ENCODE results near the gene HARS1.
"Not testable (repeated sequence)": the region's sequence is repeated elsewhere in the genome, so short reads cannot be mapped to it uniquely, and the experiment has no call there.

The HARS1 gene

GRCh38 chr5:140690941-140691924, at the start of gene HARS1, which contains the start of gene HARS2:
HARS1 (minus strand) TSS chr5:140691370; CDS start chr5:140691304, 66 bp downstream.
HARS2 (plus strand) TSS chr5:140691455; CDS start chr5:140691649, 194 bp downstream.
- DNase-seq, result peak; percentile 80

GRCh38 chr5:140737486-140737885, 46.3 kb upstream of the HARS1 start:
- no peak for DNase-seq

- DNase-seq, result no peak
Measured at GRCh38 chr5:140734354-140734753, 43.2 kb upstream of the HARS1 start.

GRCh38 chr5:140733098-140733497, 41.9 kb upstream of the HARS1 start:
- no peak for DNase-seq

- DNase-seq, result peak; percentile 86
Measured at GRCh38 chr5:140725799-140726471, 34.8 kb upstream of the HARS1 start.

- not testable (repeated sequence) for DNase-seq
Measured at GRCh38 chr5:140721395-140721794, 30.2 kb upstream of the HARS1 start.

- not testable (repeated sequence) for DNase-seq
Measured at GRCh38 chr5:140720738-140721137, 29.6 kb upstream of the HARS1 start.

- no peak for DNase-seq
Measured at GRCh38 chr5:140718266-140718592, 27.1 kb upstream of the HARS1 start.

GRCh38 chr5:140716238-140716637, 25.1 kb upstream of the HARS1 start:
- not testable (repeated sequence) for DNase-seq

- no peak for DNase-seq
Measured at GRCh38 chr5:140713562-140714094, 22.5 kb upstream of the HARS1 start.

GRCh38 chr5:140711794-140712193, 20.6 kb upstream of the HARS1 start:
- DNase-seq, result no peak

- peak; percentile 91 for DNase-seq
Measured at GRCh38 chr5:140710899-140711552, 19.9 kb upstream of the HARS1 start.

- not testable (repeated sequence) for DNase-seq
Measured at GRCh38 chr5:140708787-140709186, 17.6 kb upstream of the HARS1 start.

GRCh38 chr5:140707812-140708211, 16.6 kb upstream of the HARS1 start:
- no peak for DNase-seq

- DNase-seq, result peak; percentile 91
Measured at GRCh38 chr5:140700177-140701144, 9.3 kb upstream of the HARS1 start, which contains the start of gene ZMAT2. ZMAT2 (plus strand) TSS chr5:140700447; CDS start chr5:140700461, 14 bp downstream.

- DNase-seq, result no peak
Measured at GRCh38 chr5:140696891-140697492, 5.8 kb upstream of the HARS1 start.

- no peak for DNase-seq
Measured at GRCh38 chr5:140694276-140694675, 3.1 kb upstream of the HARS1 start.

GRCh38 chr5:140690376-140690932, 716 bp downstream of the HARS1 start:
- no peak for DNase-seq

GRCh38 chr5:140678993-140679392, 12.2 kb downstream of the HARS1 start:
- DNase-seq, result no peak

GRCh38 chr5:140677947-140678346, 13.2 kb downstream of the HARS1 start:
- no peak for DNase-seq

- no peak for DNase-seq
Measured at GRCh38 chr5:140674629-140675028, 16.5 kb downstream of the HARS1 start.
